ENCODE data around the gene EYA2.

DNA sequence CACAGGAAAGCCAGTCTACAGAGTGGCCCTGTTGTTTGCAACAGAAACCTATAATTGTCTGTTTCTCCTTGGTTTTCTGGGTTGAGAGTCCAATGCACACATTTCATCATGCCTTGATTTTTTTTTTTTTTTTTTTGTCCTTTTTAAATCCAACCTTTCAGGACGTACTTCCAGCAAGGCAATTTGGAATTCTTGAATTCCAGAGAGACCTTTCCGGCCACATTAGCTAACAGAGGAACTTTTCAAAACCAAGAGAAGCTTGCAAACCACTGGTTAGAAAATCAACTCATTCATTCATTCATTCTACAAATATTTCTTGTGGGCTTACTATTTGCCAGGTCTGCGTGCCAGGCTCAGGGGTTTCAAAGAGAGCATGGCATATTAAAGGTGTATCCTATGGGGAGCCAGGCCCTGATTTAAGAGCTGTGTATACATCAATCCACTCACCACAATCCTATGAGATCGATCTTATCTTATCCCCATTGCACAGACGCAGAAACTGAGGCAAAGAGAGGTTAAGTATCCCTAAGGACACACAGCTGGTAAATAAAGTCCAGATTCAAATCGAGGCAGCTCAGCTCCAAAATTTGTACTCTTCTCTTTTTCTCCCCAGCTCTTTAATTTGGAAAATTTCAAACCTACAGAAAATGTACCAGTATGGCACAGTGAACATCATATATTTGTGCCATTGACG is 43.0 kb downstream of the EYA2 start:
- TF ChIP-seq, protein P1, sequence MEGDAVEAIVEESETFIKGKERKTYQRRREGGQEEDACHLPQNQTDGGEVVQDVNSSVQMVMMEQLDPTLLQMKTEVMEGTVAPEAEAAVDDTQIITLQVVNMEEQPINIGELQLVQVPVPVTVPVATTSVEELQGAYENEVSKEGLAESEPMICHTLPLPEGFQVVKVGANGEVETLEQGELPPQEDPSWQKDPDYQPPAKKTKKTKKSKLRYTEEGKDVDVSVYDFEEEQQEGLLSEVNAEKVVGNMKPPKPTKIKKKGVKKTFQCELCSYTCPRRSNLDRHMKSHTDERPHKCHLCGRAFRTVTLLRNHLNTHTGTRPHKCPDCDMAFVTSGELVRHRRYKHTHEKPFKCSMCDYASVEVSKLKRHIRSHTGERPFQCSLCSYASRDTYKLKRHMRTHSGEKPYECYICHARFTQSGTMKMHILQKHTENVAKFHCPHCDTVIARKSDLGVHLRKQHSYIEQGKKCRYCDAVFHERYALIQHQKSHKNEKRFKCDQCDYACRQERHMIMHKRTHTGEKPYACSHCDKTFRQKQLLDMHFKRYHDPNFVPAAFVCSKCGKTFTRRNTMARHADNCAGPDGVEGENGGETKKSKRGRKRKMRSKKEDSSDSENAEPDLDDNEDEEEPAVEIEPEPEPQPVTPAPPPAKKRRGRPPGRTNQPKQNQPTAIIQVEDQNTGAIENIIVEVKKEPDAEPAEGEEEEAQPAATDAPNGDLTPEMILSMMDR (optimal IDR thresholded peaks at IDR 0.05 in 1 of 3, IDR thresholded peaks at IDR 0.05 in 1 of 3, conservative IDR thresholded peaks at IDR 0.05 in 1 of 3; ENCODE audit: extremely low read depth in 1 of 3, insufficient read depth in 2 of 3, low read length in 3 of 3), result no peak
- TF ChIP-seq EZH2 (IDR thresholded peaks at IDR 0.05; ENCODE audit: low read length), result no peak
